ENCODE data around the gene TRIM38.

The TRIM38 gene

GRCh38 chr6:26028746-26029569, 66.4 kb downstream of the TRIM38 start:
- no peak for DNase-seq

- no peak for DNase-seq
Measured at GRCh38 chr6:26029570-26029856, 66.9 kb downstream of the TRIM38 start.

GRCh38 chr6:26029857-26030653, 67.5 kb downstream of the TRIM38 start:
- no peak for DNase-seq

GRCh38 chr6:26030716-26031115, 68.1 kb downstream of the TRIM38 start:
- no peak for DNase-seq

GRCh38 chr6:26031151-26031594, 68.6 kb downstream of the TRIM38 start:
- no peak for DNase-seq

- peak; percentile 70 for DNase-seq
Measured at GRCh38 chr6:26031595-26032339, 69.2 kb downstream of the TRIM38 start.

- no peak for DNase-seq
Measured at GRCh38 chr6:26032340-26033084, 69.9 kb downstream of the TRIM38 start.

- peak; percentile 59 for DNase-seq
Measured at GRCh38 chr6:26033085-26033940, 70.7 kb downstream of the TRIM38 start.

GRCh38 chr6:26033941-26034354, 71.3 kb downstream of the TRIM38 start:
- no peak for DNase-seq

GRCh38 chr6:26034905-26035304, 72.3 kb downstream of the TRIM38 start:
- DNase-seq = no peak

Data from activated effector memory CD4-positive, alpha-beta T cell treated with Interleukin-2 at 50 U/mL for 16 hours (primary cell).